ENCODE data around the gene CRB3.

CRB3 gene

DNA sequence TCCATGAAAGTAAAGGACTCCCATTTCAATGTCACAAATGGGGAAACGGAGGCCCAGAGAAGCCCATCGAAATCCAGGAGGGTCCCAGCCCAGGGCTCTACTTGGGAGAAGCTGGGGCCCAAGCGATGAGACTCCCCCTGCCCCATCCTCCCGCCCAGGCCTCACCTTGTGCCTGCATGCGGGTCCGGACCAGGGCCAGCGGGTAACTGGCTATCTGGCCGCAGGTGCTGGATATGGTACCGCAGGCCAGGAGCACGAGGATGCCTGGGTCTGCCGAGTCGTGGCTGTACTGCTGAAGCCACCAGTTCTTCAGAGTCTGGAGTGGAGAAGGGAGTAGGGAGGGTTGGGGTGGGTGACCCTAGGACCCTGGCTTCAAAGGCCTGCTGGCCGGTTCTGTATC lies 20.1 kb upstream of the CRB3 start:
- no peak overlapping the region for H4K91ac ChIP-seq (ENCODE audit: low read length)
- no peak overlapping the region for H3K4me3 ChIP-seq (ENCODE audit: insufficient read depth in 1 of 2, low read depth in 1 of 2, low read length in 2 of 2)
- peaks cover 8% of the 10 kb centered on the region for H3K9me3 ChIP-seq (ENCODE audit: control insufficient read depth, low read length)
- no peak overlapping the region for H2BK5ac ChIP-seq (ENCODE audit: low read depth, low read length, poor library complexity, severe bottlenecking)
- no peak overlapping the region for H2AFZ ChIP-seq (ENCODE audit: low read depth, low read length)
- 95% methylated on average over 12 of the region's 13 CpGs for WGBS
- H2AK5ac ChIP-seq (ENCODE audit: low read length, severe bottlenecking), result no peak overlapping the region
- H3K27ac ChIP-seq (ENCODE audit: low read length, poor library complexity, severe bottlenecking), result no peak overlapping the region
- no peak overlapping the region for H3K18ac ChIP-seq (ENCODE audit: low read depth in 1 of 2, low read length in 2 of 2)
- H3K27me3 ChIP-seq (ENCODE audit: control insufficient read depth in 1 of 2, insufficient read depth in 1 of 2, low read length in 2 of 2), result no peaks in the 10 kb centered on the region
- H3K9ac ChIP-seq (ENCODE audit: low read length), result no peak overlapping the region
- H3K14ac ChIP-seq (ENCODE audit: low read length in 2 of 2), result no peak overlapping the region
- no peak overlapping the region for H3K4ac ChIP-seq (ENCODE audit: low read depth in 1 of 2, low read length in 2 of 2)
- H3K4me1 ChIP-seq (ENCODE audit: control insufficient read depth, insufficient read depth, low read depth, low read length), result no peaks in the 10 kb centered on the region
- no peak overlapping the region for H2BK12ac ChIP-seq (ENCODE audit: low read length in 2 of 2)
- H3K36me3 ChIP-seq (ENCODE audit: control insufficient read depth in 1 of 2, insufficient read depth in 2 of 2, low read depth in 1 of 2, low read length in 2 of 2), result peaks cover 0 to 30% of the 10 kb centered on the region in 2 experiments
- DNase-seq, result no peak
- H4K8ac ChIP-seq (ENCODE audit: low read length), result no peak overlapping the region
- no peak overlapping the region for H3K4me2 ChIP-seq (ENCODE audit: low read length, poor library complexity, severe bottlenecking)
- H2BK15ac ChIP-seq (ENCODE audit: low read depth, poor library complexity, severe bottlenecking), result no peak overlapping the region
- no peak overlapping the region for H3K23ac ChIP-seq (ENCODE audit: low read length in 2 of 2)
- no peak overlapping the region for H2BK120ac ChIP-seq (ENCODE audit: low read depth, low read length)
- H3K79me1 ChIP-seq (replicated peaks; ENCODE audit: low read length, poor library complexity, severe bottlenecking), result no peaks in the 10 kb centered on the region

DNA sequence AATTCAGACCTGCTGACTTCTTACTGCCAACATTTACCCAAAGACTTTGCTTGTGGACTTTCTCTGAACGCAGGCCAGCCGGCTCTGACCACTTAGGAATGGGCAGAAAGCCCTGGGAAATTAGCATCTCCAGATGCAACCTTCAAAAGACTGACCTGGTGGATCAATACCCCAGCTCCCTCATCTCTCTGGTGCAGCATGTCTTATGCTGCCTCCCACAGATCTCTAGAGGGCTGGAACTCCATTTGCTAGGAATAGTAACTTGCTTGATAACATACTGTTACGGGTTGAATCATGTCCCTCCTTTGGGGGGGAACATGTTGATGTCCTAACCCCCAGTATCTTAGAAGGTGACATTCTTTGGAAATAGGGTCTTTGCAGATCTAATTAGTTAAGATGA lies 17.6 kb upstream of the CRB3 start:
- Histone ChIP-seq H3K9ac (ENCODE audit: low read length) (no peak overlapping the region), H3K23ac (ENCODE audit: low read length in 2 of 2) (no peak overlapping the region), H3K4me1 (ENCODE audit: control insufficient read depth, insufficient read depth, low read depth, low read length) (no peaks in the 10 kb centered on the region), H2AFZ (ENCODE audit: low read depth, low read length) (no peak overlapping the region), H2BK15ac (ENCODE audit: low read depth, poor library complexity, severe bottlenecking) (no peak overlapping the region), H3K27me3 (ENCODE audit: control insufficient read depth in 1 of 2, insufficient read depth in 1 of 2, low read length in 2 of 2) (no peaks in the 10 kb centered on the region), H3K36me3 (ENCODE audit: control insufficient read depth in 1 of 2, insufficient read depth in 2 of 2, low read depth in 1 of 2, low read length in 2 of 2) (peaks cover 0 to 36% of the 10 kb centered on the region in 2 experiments), H3K4me3 (ENCODE audit: insufficient read depth in 1 of 2, low read depth in 1 of 2, low read length in 2 of 2) (no peak overlapping the region), H4K8ac (ENCODE audit: low read length) (no peak overlapping the region), H3K9me3 (ENCODE audit: control insufficient read depth, low read length) (peaks cover 8% of the 10 kb centered on the region), H3K4ac (ENCODE audit: low read depth in 1 of 2, low read length in 2 of 2) (no peak overlapping the region), H3K27ac (ENCODE audit: low read length, poor library complexity, severe bottlenecking) (no peak overlapping the region), H3K14ac (ENCODE audit: low read length in 2 of 2) (no peak overlapping the region), H2BK12ac (ENCODE audit: low read length in 2 of 2) (no peak overlapping the region), H2BK120ac (ENCODE audit: low read depth, low read length) (no peak overlapping the region), H2BK5ac (ENCODE audit: low read depth, low read length, poor library complexity, severe bottlenecking) (no peak overlapping the region), H2AK5ac (ENCODE audit: low read length, severe bottlenecking) (no peak overlapping the region), H3K18ac (ENCODE audit: low read depth in 1 of 2, low read length in 2 of 2) (no peak overlapping the region), H4K91ac (ENCODE audit: low read length) (no peak overlapping the region), H3K4me2 (ENCODE audit: low read length, poor library complexity, severe bottlenecking) (no peak overlapping the region), H3K79me1 (replicated peaks; ENCODE audit: low read length, poor library complexity, severe bottlenecking) (no peaks in the 10 kb centered on the region)
- no peak for DNase-seq
- 99% methylated on average over 3 of the region's 3 CpGs for WGBS

DNA sequence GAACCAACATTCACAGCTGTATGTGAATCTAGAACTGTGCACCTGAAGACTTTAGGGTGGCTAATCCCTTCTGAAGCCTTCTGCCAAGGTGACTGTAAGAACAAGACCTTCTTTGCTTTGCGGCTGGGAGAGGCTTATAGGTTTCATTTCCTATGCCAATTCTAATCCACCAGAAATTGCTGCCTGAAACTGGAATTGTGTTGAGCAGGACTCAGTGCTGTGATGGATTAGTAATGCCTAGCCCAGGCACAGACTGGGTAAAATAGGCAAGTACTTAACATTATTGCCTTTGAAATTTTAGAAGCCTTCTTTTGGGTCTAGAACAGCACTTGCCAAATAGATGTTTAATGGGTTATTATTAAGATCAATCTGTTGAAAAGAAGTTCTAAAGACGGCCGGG lies 16.0 kb upstream of the CRB3 start:
- no peak for DNase-seq
- no peak overlapping the region for H3K4me3 ChIP-seq (ENCODE audit: insufficient read depth in 1 of 2, low read depth in 1 of 2, low read length in 2 of 2)
- H3K4ac ChIP-seq (ENCODE audit: low read depth in 1 of 2, low read length in 2 of 2), result no peak overlapping the region
- no peak overlapping the region for H3K9ac ChIP-seq (ENCODE audit: low read length)
- peaks cover 4 to 42% of the 10 kb centered on the region in 2 experiments for H3K36me3 ChIP-seq (ENCODE audit: control insufficient read depth in 1 of 2, insufficient read depth in 2 of 2, low read depth in 1 of 2, low read length in 2 of 2)
- H2BK120ac ChIP-seq (ENCODE audit: low read depth, low read length), result no peak overlapping the region
- H2BK5ac ChIP-seq (ENCODE audit: low read depth, low read length, poor library complexity, severe bottlenecking), result no peak overlapping the region
- no peak overlapping the region for H4K91ac ChIP-seq (ENCODE audit: low read length)
- no peak overlapping the region for H4K8ac ChIP-seq (ENCODE audit: low read length)
- H2BK15ac ChIP-seq (ENCODE audit: low read depth, poor library complexity, severe bottlenecking), result no peak overlapping the region
- H2BK12ac ChIP-seq (ENCODE audit: low read length in 2 of 2), result no peak overlapping the region
- no peak overlapping the region for H3K18ac ChIP-seq (ENCODE audit: low read depth in 1 of 2, low read length in 2 of 2)
- H3K4me2 ChIP-seq (ENCODE audit: low read length, poor library complexity, severe bottlenecking), result no peak overlapping the region
- no peak overlapping the region for H3K23ac ChIP-seq (ENCODE audit: low read length in 2 of 2)
- H2AFZ ChIP-seq (ENCODE audit: low read depth, low read length), result no peak overlapping the region
- H3K14ac ChIP-seq (ENCODE audit: low read length in 2 of 2), result no peak overlapping the region
- 97% methylated on average over 2 of the region's 3 CpGs for WGBS
- no peak overlapping the region for H2AK5ac ChIP-seq (ENCODE audit: low read length, severe bottlenecking)
- peaks cover 13% of the 10 kb centered on the region for H3K9me3 ChIP-seq (ENCODE audit: control insufficient read depth, low read length)
- no peaks in the 10 kb centered on the region for H3K4me1 ChIP-seq (ENCODE audit: control insufficient read depth, insufficient read depth, low read depth, low read length)
- H3K27me3 ChIP-seq (ENCODE audit: control insufficient read depth in 1 of 2, insufficient read depth in 1 of 2, low read length in 2 of 2), result no peaks in the 10 kb centered on the region
- H3K79me1 ChIP-seq (replicated peaks; ENCODE audit: low read length, poor library complexity, severe bottlenecking), result no peaks in the 10 kb centered on the region
- no peak overlapping the region for H3K27ac ChIP-seq (ENCODE audit: low read length, poor library complexity, severe bottlenecking)

DNA sequence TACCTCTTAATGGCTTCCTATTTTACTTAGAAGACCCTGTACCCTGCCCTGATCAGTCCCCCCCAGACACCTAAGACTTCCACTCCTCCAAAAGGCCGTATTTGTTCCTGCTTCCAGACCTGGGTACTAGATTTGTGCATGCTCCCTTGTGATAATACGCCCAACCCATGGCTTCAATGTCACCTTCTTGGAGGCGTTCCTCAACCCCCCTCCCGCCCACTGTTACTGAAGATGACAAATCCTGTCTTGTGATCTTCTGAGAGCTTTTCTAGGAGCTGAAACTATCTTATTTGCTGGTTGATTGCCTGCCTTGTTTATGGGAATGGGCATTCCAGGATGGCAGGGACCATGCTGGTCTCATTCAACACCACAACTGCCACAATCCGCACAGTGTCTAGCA lies 13.9 kb upstream of the CRB3 start:
- H4K8ac ChIP-seq (ENCODE audit: low read length), result no peak overlapping the region
- H2AK5ac ChIP-seq (ENCODE audit: low read length, severe bottlenecking), result no peak overlapping the region
- no peak overlapping the region for H3K4ac ChIP-seq (ENCODE audit: low read depth in 1 of 2, low read length in 2 of 2)
- H3K9me3 ChIP-seq (ENCODE audit: control insufficient read depth, low read length), result peaks cover 34% of the 10 kb centered on the region
- no peak overlapping the region for H3K4me3 ChIP-seq (ENCODE audit: insufficient read depth in 1 of 2, low read depth in 1 of 2, low read length in 2 of 2)
- no peak overlapping the region for H3K4me2 ChIP-seq (ENCODE audit: low read length, poor library complexity, severe bottlenecking)
- no peak overlapping the region for H2BK12ac ChIP-seq (ENCODE audit: low read length in 2 of 2)
- H3K36me3 ChIP-seq (ENCODE audit: control insufficient read depth in 1 of 2, insufficient read depth in 2 of 2, low read depth in 1 of 2, low read length in 2 of 2), result peaks cover 23 to 53% of the 10 kb centered on the region in 2 experiments
- no peaks in the 10 kb centered on the region for H3K4me1 ChIP-seq (ENCODE audit: control insufficient read depth, insufficient read depth, low read depth, low read length)
- no peak overlapping the region for H3K23ac ChIP-seq (ENCODE audit: low read length in 2 of 2)
- no peak overlapping the region for H2BK5ac ChIP-seq (ENCODE audit: low read depth, low read length, poor library complexity, severe bottlenecking)
- no peak overlapping the region for H2AFZ ChIP-seq (ENCODE audit: low read depth, low read length)
- no peak for DNase-seq
- H3K27ac ChIP-seq (ENCODE audit: low read length, poor library complexity, severe bottlenecking), result no peak overlapping the region
- no peak overlapping the region for H2BK15ac ChIP-seq (ENCODE audit: low read depth, poor library complexity, severe bottlenecking)
- 99% methylated on average over 5 of the region's 5 CpGs for WGBS
- H3K14ac ChIP-seq (ENCODE audit: low read length in 2 of 2), result no peak overlapping the region
- H3K18ac ChIP-seq (ENCODE audit: low read depth in 1 of 2, low read length in 2 of 2), result no peak overlapping the region
- no peak overlapping the region for H3K9ac ChIP-seq (ENCODE audit: low read length)
- no peak overlapping the region for H4K91ac ChIP-seq (ENCODE audit: low read length)
- no peaks in the 10 kb centered on the region for H3K27me3 ChIP-seq (ENCODE audit: control insufficient read depth in 1 of 2, insufficient read depth in 1 of 2, low read length in 2 of 2)
- no peaks in the 10 kb centered on the region for H3K79me1 ChIP-seq (replicated peaks; ENCODE audit: low read length, poor library complexity, severe bottlenecking)
- no peak overlapping the region for H2BK120ac ChIP-seq (ENCODE audit: low read depth, low read length)
